ENCODE measurements around the gene PCYT2.

The PCYT2 gene

DNA sequence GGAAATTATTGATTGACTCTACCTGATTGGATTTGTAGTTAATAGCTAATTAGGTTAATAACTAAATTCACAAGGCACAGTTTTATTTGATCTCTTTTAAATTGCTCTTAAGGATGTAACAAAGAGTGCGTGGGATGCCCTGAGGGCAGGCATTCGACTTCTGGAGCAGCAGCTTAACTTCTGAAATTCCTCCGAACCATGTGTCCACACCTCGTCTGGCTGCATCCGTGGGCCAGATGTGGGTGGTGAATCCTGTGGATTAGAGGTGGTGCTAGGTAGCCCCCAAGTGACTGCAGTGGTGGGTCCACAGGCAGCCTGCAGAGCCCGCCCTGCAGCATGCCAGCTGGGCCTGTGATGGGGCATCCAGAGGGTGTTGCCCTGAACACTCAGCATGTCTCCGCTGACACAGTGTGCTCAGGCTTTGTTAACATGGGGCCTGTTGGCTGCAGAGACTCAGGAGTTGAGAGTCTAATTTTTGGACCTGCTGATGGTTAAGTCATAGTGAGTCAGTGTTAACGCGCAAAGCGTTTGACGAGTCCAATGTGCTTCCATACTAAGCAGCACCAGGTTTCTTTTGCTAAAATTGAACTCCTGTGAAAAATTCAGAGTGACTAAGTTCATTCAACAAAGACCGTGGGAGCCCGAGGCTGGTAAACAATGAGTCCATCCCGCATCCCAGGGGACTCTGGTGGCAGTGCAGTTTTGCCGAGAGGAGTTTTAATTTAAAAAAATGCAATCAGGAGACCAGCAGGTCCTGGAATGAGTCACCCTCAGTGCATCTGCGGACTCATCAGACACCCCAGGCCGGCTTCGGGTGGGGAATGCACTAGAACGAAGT is 13.0 kb downstream of the PCYT2 start:
- DNase-seq: no peak

- DNase-seq: no peak
Measured at GRCh38 chr17:81895400-81895799, 15.8 kb downstream of the PCYT2 start.

- DNase-seq: no peak
Measured at GRCh38 chr17:81891303-81891552, 20.0 kb downstream of the PCYT2 start.

GRCh38 chr17:81890447-81891302 is 20.5 kb downstream of the PCYT2 start:
- no peak for DNase-seq

DNA sequence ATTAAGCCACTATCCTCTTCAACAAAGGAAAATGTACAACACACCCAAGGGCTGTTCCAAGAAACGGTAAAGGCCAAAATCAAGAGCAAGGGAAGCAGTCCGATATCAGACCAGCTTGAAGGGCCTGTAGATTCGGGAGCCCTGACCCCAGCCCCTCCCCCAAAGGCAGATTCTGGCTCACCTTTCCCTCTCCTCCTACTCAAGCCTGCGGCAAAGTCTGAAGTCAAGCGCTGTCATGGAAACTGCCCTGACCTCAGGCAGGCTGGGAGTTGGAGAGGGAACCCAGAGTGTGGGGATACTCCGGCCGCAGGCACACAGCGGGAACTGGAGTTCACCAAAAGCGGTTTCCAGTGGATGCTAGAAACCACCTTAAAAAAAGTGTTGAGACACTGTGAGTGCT is 21.6 kb downstream of the PCYT2 start:
- DNase-seq: no peak

DNA sequence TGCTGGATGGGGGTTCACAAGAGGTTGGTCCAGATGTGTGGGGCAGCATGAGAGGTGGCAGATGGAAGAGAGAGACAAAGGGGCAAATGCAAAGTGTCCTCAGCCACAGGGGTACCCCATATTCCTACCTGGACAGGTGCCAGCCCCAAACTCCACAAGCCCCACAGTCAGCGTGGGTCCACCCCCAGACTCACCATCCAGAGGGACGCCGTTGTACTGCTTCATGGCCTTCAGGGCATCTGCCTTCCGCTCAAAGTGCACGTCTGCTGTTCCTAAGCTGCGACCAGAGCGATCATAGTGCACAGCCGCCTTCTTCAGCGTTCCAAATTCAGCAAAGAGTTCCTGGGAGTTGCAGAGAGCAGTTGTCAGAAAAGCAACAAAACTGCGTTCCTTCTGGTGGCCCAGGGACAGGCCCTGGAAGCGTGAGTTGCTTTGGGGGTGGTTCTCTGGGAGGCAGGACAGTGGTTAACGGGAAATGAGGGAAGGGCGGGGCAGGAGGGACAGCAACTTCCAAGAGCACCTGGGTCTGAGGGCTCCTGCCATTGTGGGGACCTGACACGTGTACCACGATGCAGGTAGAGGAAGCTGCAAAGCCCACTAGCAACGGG is 22.1 kb downstream of the PCYT2 start:
- no peak for DNase-seq

GRCh38 chr17:81888105-81888987 is 22.9 kb downstream of the PCYT2 start:
- no peak for DNase-seq

DNA sequence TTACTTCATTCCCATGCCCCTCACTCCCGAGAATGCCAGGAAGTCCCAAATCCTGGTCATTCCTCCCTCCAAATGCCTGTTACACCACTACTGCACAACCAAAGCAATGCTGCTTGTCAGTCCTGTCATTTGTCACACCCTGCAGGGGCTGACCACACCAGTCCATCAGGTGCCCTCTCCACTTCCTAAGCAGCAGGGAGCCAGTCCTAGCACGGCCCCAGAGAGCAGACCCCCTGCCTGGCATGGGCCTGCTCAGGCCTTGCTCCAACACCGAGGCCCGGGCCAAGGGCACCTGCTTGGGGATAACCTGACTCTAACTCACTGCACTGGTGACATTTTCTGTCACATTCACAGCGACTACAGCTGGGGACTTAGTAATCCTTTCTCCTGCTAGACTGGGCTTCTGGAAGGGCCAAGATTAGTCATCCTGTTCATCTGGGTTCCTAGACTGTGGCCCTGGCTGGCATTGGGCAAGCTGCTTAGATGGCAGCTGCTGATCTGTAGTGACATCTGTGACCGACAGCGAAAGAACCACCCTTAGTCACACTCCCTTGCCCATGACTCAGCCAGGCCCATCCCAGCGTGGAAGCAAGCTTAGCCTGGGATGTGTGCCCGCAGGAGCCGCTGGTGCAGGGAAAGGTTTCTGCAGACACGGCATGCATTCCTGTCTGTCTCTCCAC is 25.2 kb downstream of the PCYT2 start:
- no peak for DNase-seq

- no peak for DNase-seq
Measured at GRCh38 chr17:81885454-81885853, 25.7 kb downstream of the PCYT2 start.

DNA sequence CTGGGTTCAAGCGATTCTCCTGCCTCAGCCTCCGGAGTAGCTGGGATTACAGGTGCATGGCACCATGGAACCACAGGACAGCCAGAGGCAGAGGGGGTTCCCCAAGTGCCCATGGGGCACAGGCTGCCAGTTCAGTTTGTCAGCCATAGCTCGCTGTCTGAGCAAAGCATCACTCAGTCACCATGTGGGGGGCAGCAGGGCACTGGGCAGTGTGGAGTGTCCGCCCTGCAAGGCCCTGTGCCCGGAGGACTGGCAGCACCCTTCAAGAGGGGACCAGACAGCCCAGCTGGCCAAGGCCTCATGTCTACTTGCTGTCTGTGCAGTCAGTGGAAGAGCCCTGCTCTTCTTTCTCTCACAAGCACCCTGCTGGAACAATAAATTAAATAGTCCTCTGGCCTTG is 26.2 kb downstream of the PCYT2 start:
- no peak for DNase-seq

- no peak for DNase-seq
Measured at GRCh38 chr17:81884520-81884919, 26.7 kb downstream of the PCYT2 start.

DNA sequence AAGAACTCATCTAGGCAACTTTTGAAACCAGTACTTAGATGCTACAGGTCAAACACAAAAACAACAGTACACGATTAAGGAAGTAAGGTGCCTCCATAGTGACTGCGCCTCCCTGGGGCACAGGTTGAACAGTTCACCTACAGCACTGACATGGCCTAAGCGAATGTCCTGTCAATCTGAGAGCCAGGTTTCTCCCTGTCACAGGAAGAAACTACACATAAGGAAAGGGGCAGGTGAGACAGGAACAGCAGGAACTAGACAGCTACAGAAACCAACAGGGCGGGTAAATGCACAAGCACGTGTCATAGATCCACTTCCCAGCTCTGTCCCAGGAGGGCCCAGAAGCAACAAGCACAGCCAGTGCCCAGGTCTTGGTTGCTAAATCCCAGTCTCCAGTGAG is 32.1 kb downstream of the PCYT2 start:
- DNase-seq: no peak

GRCh38 chr17:81878294-81878693 is 32.9 kb downstream of the PCYT2 start:
- DNase-seq: no peak

- no peak for DNase-seq
Measured at GRCh38 chr17:81877569-81877968, 33.6 kb downstream of the PCYT2 start.

DNA sequence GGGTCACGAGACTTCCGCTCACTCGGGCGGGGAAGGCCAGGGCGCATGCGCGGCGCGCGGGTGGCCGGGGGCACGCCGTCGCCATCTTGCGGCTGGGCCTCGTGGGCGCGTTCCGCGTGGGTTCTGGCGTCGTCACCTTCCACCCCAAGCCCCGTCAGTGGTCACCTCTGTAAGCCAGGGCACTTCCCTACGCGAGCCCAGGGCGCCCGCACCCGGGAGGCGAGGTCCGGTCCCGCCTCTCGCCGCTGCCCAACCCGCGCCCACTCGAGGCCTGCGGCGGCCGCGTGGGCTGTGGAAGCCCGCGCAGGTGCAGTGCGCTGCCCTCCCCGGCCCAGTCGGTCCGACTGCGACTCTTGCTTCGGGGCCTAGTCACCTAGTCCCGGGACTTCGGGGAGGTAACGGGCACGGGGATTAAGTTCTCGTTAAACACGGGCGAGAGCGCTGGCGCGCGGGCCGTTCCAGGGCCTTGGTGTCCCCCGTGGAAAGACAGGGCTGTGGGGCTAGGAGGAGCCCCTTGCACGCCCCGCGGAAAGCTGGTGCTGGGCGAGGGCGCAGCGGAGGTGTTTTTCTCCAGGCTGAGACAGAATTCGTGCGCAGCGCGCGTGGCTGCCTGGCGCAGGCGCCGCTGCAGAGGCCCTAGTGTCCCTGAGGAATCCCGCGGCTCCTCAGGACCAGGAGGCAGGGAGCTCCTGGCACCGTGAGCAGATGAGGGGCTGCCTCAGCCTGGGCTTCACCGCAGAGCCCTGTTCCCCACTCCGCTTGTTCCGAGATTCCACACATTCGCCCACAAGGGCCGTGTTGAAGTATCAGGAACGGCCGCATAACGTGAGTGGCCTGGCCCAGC is 39.6 kb downstream of the PCYT2 start:
- DNase-seq: peak; percentile 93

- no peak for DNase-seq
Measured at GRCh38 chr17:81870981-81871386, 40.2 kb downstream of the PCYT2 start, which contains the start of gene ARHGDIA. Gene ARHGDIA (minus strand): TSS chr17:81871337. CDS start chr17:81869930, 1,407 bp downstream.

DNA sequence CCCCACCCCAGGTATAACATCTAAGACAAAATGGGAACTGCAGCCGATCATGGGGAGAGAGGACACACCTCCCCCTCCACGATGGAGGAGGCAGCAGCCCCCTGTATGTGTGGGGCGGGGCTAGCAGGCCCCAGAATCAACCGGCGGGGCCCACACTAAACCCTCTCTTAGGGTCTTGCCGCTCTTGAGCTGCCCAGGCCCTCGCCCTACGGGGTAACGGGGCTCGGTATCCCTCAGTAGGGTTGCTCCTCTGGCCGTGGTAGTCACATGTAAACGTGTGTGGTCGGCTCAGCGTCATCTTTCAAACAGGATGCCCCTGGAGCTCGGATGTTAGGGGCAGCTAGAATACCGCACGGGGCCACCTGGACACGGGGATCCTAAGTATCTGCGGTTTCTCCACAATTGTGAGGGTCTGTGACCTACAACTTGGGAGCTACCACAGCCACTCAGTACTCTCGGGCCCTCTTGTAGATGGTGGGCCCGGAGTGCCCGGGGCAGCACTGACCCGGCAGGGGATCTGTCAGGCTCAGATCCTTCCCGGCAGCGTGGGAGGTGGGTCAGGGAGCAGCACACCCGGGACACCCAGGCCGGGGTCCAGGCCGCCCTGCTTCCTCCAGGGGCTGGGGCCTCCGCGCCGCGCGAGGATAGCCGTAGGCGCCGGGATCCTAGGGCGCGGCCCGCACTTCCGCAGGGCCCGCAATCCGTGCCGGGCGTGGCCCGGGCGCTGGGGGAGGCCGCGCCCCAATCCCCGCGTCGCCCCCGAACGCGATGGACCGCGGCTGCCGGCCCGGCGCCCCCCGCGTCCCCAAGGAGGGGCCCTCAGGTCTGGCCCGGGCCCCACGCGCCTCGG is 40.8 kb downstream of the PCYT2 start:
- DNase-seq: peak; percentile 24

GRCh38 chr17:81869221-81870130 is 41.7 kb downstream of the PCYT2 start:
- no peak for DNase-seq

DNA sequence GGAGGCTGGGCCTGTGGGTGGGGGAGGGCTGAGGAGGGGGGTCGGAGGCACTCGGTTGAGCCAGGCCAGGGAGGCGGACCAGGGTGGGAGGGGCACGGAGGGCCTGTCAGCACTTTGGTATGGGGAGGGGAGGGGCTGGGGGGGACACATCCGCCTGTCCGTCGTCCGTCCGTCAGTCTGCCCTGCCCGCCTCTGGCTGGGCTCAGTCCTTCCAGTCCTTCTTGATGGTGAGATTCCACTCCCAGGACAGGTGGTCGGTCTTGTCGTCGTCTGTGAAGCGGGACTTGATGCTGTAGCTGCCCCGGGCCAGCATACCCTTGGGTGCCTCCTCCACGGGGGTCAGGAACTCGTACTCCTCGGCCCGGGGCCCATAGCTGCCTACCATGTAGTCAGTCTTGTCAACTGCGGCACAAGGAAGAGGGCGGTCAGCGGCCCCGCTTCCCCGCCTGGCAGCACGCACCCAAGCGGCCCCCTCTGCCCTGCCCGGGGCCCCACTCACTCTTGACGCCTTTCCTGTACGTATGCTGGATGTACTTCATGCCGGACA is 42.5 kb downstream of the PCYT2 start:
- DNase-seq: no peak

All from effector CD8-positive, alpha-beta T cell (primary cell).